ENCODE measurements around the gene RAB3C.
"Not testable (repeated sequence)": the region's sequence is repeated elsewhere in the genome, so short reads cannot be mapped to it uniquely, and the experiment has no call there.

The RAB3C gene

GRCh38 chr5:58680503-58680902, 97.6 kb downstream of the RAB3C start:
- DNase-seq = no peak

- no peak for DNase-seq
These were observed 99.1 kb downstream of the RAB3C start for GRCh38 chr5:58681943-58682342.

DNA sequence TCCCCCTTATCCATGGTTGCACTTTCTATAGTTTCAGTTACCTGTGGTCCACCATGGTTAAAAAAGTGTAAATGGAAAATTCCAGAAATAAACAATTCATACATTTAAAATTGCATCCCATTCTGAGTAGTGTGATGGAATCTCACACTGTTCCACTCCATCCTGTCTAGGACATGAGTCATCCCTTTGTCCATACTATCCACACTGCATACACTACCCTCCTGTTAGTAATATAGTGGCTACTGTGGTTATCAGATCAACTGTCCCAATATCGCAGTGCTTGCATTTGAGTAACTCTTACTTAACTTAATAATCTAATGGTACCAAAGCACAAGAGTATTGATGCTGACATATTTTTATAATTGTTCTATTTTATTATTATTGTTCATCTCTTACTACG, 100.7 kb downstream of the RAB3C start:
- DNase-seq = no peak

DNA sequence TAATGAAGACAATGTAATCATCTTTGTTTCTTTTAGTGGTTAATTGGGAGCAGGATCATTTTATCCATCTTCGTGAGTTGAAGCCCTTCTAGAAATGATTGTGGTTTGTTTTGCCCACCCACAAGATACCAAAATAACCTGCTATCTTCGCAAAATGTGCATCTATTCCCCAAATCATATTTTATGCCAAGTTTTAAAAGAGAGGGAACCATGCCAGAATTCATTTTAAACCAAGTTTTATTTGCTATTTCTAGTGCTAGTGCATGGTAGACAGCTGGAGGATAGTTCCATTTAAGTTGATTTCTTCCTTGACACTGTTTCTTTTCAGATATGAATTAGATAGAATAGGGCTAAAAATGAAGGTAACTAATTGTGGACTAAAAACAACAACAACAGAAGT, 104.2 kb downstream of the RAB3C start:
- no peak for DNase-seq

GRCh38 chr5:58687595-58687994, 104.7 kb downstream of the RAB3C start:
- no peak for DNase-seq

- DNase-seq = not testable (repeated sequence)
These were observed 116.3 kb downstream of the RAB3C start for GRCh38 chr5:58699088-58699761.

DNA sequence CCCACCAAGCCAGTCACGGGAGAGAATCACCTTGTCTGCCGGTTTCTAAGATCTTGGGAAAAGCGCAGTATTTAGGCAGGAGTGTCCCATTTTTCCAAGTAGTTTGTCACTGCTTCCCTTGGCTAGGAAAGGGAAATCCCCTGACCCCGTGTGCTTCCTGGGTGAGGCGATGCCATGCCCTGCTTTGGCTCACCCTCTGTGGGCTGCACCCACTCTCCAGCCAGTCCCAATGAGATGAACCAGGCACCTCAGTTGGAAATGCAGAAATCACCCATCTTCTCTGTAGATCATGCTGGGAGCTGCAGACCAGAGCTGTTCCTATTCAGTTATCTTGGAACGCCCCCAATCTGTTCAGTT, 116.9 kb downstream of the RAB3C start:
- DNase-seq = no peak

DNA sequence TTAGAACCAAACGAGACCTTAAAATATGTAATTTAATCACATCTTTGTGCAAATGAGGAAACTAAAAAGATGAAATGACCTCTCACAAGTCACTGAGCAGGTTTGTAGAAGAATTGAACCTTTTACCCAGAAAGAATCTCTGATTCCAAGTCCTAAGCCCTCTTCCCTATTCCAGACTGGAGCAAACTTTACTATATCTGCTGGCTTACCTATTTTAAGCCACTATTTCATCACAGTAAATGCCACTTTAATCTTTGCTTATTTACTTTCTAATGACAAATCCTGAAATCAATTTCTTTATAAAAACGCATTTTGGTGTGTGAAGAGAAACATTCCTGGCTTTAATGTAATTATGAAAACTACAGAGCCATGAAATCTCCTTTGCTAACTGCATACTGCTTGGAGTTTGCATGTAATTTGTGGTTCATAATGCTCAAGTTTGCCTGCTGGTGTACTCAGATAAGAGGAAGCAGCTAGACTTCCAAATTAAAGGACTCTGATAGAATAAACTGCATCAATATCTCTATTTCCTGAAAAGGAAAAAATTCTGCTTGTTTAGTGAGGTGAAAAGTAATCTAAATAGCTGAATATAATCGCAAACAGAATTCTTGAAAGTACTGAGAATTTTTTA, 121.2 kb downstream of the RAB3C start:
- DNase-seq = no peak

DNA sequence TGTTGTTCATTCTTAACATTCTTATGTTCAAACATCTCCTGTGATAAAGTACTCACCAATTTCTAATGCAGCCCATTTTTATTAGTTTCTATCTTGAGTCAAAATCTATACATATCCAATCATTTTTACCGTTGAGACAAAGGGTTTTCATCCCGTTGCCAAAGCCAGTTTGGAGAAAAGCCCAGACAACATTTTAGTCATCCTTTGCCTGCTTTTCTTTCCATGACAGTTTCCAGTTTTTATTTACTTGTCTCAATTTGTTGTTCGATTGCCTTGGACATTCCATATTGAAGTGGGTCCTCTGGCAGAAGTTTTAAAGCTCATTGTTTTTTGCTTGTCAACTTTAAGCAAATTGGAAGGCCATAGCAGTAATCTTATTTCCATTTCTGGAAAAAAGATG, 123.9 kb downstream of the RAB3C start:
- no peak for DNase-seq

DNA sequence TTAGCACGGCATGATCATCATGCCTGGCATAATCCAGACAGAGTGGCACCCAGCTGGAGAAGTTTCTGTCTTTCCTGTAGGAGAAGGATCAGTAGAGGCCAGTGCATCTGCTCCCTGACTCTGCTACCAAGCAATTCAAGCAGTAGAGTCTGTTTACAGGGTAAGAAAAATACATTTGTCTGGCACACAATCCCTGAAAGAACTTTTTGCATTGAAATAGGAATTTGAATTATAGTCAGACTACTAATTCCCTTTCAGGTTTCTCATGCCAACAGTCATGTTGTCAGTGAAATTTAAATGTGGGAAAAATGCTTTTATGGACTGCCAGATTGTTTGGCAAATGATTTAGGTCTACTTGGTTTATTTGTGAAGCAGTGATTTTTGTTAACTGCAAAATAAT, 125.6 kb downstream of the RAB3C start:
- no peak for DNase-seq

GRCh38 chr5:58710425-58710824, 127.5 kb downstream of the RAB3C start:
- not testable (repeated sequence) for DNase-seq

DNA sequence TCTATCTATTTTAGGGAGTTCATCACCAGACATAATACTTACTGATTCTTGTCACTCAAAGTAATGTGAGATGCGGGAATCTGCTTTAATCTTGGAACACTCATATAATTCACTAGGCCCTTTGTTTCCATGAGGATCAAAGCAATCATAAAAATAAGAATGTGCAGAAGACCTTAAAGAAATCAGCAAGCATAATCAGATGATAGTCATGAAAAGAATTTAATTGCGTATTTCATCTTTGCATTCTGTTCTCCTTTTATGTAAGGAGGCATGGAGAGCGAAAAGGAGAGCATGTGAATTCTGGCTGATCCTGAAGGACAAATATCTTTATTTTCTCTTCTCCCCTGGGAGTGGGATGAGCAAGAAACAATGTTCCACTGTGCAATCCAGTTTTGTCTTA, 128.0 kb downstream of the RAB3C start:
- no peak for DNase-seq

- no peak for DNase-seq
These were observed 129.1 kb downstream of the RAB3C start for GRCh38 chr5:58711965-58712364.

GRCh38 chr5:58714046-58714445, 131.2 kb downstream of the RAB3C start:
- no peak for DNase-seq

GRCh38 chr5:58715997-58716656, 133.3 kb downstream of the RAB3C start:
- no peak for DNase-seq

GRCh38 chr5:58716713-58717112, 133.8 kb downstream of the RAB3C start:
- no peak for DNase-seq

DNA sequence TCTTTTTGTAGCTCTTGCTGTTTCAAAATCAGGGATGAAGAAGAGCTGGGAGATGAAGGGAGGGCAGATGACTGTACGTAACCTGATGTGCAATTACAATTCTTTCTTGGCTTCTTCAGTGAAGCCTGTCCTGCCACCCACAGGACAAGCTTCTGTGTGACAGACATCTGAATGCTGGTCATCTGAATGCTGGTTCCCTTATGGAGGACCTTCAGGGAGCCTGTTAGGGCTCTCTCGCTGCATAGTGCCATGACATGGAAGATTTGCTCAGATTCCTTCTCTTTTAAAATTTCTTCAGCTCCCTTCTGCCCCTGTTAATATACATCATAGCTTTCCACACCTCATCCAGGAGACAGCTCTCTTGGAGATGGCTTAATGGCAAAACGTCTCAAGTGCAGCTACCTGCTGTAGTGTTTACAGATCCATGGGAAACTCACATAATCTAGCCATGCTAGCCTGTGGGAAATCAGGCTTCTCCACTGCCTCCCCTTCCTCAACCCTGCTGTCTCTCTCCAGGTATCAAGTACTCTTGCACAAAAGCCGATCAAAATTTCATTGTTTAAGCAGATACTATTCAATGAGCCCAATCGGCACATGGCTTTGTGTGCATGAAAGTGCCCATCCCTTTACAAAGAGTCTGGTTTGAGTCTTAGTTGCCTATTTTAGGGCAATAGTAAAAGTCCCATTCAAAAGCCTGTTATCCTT, 134.6 kb downstream of the RAB3C start:
- DNase-seq = no peak

- DNase-seq = no peak
These were observed 135.5 kb downstream of the RAB3C start for GRCh38 chr5:58718269-58718978.

DNA sequence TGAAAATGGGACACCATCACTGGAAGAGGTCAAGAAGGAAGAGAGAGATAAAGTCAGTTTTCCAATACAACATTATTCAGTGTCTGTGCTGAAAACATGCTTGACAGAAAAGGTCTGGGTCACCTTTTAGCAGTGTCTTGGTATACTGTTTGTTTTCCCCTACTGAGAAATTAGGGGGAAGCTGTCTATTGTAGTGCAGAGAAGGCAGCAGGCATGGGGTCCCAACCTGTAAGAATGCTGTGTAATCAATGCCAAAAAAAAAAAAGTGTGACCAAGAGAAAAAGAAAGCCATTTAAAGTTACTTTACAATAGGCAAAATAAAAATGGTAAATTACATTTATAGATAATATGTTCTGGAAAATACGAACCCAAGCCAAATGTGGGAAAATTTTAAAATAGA, 139.3 kb downstream of the RAB3C start:
- DNase-seq = no peak

GRCh38 chr5:58724992-58725391, 142.1 kb downstream of the RAB3C start:
- DNase-seq = no peak

- no peak for DNase-seq
These were observed 148.8 kb downstream of the RAB3C start for GRCh38 chr5:58731641-58732040.

DNA sequence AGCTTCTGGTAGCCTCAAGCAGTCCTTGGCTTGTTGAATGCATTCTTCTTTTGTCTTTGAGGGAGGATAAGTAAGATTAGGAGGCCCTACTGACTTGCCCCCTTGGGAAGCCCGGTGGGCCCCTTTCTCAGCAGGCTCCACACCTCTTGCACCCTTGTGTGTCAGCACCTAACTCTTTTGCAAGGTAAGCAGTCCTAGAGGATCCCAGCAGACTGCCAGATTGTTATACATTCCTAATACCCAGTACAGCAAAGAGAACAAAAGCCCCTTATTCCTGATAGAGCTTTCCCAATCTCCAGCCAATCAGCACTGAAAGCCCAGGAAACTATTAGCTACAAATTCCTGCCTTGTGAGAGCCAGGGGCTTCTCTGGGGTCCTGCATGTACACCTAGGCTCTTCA, 152.8 kb downstream of the RAB3C start:
- DNase-seq = no peak

GRCh38 chr5:58736214-58736613, 153.3 kb downstream of the RAB3C start:
- DNase-seq = no peak

All from activated naive CD4-positive, alpha-beta T cell treated with Interleukin-2 at 50 U/mL for 16 hours (primary cell).